Measurements from ENCODE around the gene CHST3.
"Not testable (repeated sequence)": the region's sequence is repeated elsewhere in the genome, so short reads cannot be mapped to it uniquely, and the experiment has no call there.

The CHST3 gene

DNA sequence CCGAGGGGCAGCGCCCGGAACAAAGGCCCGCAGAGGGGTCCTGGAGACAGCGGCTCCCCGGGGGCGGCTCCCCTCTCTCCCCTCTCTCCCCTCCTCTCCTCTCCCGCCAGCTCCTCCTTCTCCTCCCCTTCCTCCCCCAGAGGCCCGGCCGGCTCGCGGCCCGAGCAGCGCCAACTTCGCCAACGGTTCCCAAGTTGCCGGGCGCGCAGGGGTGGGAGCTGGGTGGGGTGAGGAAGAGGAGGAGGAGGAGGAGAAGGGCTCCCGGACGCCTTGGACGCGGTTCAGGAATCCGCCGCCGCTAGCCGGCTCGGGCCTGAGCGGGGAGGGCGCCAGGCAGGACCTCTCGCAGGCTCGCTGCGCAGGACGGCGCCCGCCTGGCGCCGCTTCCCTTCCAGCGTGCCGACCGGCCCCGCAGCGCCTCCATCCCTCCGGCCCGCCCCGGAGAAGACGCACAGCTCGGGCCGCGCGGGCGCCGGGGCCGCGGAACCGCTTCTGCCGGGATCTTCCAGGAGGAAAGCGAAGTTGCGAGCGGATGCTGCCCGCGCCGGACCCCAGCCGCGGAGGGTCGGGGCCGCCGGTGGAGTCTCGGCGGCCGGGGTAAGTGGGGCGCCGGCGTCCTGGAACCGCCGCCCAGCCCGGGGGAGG lies at the start of gene CHST3:
CHST3 (plus strand) TSS at position 298 of the 645 bp plus-strand sequence. CDS start 41,448 bp downstream, outside the sequence.
- no peak for DNase-seq (ENCODE audit: low read depth)

DNA sequence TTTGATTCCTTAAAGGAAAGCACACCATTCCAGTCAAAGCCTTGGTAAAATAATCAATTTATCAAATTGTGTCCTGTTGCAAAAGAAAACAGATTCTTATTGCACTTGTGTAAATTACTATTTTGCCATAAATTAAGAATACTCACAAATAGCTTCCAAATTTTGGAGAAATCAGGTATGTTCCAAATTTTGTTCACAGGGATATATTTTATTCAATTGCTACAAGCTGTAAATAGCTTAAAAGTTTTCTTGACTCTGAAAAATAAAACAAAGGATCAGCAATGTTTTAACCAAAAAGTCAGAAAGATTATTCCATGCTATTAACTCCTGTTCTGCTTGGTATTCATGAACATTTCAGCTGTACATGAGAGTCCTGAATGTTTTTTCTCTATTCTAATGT lies 47.4 kb upstream of the CHST3 start:
- DNase-seq (ENCODE audit: low read depth) = no peak

DNA sequence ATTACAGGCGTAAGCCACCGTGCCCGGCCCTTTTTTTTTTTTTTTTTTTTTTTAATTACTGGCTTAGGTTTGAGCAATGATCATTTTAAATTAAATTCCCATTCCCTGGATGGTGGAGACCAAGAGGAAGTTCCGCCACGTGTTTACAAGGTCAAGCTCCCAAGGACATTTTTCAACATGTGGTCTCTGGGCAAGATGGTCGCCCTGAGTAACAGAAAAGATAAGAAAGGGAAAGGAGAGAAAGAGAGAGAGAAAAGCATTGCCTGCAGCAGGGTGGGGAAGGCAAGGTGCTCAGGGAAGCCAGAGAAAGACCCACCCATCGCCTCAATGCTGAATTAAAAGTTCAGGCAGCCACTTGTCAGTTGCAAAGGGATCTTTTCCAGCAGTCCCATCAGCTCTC lies 45.2 kb upstream of the CHST3 start:
- DNase-seq (ENCODE audit: low read depth) = no peak

DNA sequence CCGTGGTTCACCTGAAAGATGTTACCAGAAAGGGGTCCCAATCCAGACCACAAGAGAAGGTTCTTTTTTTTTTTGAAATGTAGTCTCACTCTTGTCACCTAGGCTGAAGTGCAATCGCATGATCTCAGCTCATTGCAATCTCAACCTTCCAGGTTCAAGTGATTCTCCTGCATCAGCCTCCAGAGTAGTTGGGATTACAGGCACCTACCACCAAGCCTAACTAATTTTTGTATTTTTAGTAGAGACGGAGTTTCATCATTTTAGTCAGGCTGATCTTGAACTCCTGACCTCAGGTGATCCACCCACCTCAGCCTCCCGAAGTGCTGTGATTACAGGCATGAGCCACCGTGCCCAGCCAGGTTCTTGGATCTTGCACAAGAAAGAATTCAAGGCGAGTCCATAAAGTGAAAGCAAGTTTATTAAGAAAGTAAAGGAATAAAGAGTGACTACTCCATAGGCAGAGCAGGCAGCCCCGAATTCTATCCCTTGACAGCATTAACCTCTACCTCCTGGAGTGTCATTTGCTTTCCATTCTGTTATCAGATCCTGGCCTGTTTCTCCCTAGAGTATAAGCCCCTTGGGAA lies 44.1 kb upstream of the CHST3 start:
- DNase-seq (ENCODE audit: low read depth) = not testable (repeated sequence)

DNA sequence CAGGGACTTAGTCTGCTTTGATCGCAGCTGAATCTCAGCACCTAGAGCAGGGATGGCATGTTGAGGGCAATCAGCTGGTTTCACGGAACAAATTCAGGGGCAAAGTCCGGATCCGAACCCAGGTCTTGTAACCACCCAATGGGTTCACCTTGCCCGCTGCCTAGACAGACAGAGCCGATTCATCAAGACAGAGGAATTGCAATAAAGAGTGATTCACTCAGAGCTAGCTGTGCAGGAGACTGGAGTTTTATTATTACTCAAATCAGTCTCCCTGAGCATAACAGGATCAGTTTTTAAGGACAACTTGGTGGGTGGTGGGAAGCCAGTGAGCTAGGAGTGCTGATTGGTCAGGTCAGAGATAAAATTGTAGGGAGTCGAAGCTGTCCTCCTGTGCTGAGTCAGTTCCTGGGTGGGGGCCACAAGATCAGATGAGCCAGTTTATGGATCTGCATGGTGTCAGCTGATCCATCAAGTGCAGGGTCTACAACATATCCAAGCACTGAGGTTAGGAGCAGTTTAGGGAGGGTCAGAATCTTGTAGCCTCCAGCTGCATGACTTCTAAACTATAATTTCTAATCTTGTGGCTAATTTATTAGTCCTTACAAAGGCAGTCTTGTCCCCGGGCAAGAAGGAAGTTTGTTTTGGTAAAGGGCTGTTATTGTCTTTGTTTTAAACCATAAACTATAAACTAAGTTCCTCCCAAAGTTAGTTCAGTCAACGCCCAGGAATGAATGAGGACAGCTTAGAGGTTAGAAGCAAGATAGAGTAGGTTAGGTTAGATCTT lies 43.5 kb upstream of the CHST3 start:
- DNase-seq (ENCODE audit: low read depth) = no peak

DNA sequence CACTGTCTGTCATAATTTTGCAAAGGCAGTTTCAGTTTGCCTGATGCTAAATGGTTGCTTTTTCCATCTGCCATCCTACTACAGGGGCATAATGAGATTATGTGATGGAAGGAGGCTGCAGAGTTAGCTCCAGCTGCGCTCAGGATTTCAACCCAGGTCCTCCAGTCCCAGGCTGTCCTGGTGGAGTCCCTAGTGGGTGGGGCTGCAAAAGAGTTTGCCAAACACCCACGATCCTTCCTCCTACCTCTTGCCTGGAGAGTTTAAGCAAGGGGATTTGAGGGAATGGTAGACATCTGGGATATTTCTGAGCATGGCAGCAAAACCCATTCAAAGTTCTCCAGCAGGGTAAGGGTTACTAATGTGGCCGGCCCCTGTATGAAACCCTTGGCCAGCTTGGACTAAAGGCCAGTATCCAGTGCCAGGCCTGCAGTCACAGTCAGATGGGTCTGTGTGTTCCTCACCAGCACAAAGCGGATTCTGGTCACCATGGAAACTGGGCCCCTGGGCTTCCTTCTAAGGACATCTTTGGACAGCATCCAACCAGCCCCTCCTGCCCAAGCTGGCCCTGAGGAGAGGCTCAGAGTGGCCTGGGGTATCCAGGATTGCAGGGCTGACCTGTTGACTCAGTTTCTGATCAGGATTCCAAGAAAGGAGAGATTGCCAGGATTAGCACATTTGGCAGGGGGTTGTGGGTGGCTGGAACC lies 42.7 kb upstream of the CHST3 start:
- DNase-seq (ENCODE audit: low read depth) = no peak

GRCh38 chr10:71923138-71923692 lies 41.0 kb upstream of the CHST3 start:
- no peak for DNase-seq (ENCODE audit: low read depth)

DNA sequence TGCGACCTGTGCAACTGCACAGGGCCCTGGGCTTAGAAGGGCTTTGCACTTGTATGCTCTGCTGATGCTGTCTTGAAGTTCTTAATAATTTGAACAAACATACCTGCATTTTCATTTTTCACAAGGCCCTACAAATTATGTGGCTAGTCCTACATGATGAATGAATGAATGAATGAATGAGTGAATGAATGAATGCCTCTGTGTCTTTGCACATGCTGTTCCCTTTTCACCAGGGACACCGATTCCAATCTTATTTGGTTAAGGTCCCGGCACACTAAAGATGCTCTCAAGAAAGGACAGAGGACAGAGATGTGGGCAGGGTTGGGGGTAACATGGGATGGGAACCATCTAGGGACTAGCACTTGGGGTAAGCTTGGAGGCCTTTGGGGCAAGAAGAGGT lies 39.4 kb upstream of the CHST3 start:
- DNase-seq (ENCODE audit: low read depth) = no peak

DNA sequence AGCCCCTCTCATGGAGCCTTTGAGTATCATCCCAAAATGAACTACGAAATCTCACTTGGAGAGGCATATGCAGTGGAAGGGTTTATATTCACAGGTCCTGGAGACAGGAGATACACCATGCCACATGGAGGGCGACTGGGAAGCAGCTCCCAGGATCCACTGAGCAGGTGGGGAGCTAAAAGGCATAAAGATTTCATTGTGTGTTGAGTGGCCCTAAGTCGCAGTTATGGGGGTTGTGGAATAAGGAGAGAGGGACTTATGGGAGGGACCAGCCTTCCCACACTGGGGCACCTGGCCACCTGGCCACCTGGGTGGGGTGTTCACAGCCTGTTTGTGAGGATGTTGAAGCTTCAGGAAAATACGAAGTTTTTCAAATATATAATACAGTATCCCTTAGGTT lies 37.0 kb upstream of the CHST3 start:
- DNase-seq (ENCODE audit: low read depth) = no peak

GRCh38 chr10:71927776-71928592 lies 36.2 kb upstream of the CHST3 start:
- DNase-seq (ENCODE audit: low read depth) = no peak

- DNase-seq (ENCODE audit: low read depth) = no peak
These were observed 32.9 kb upstream of the CHST3 start for GRCh38 chr10:71931295-71931694.

- peak; percentile 41 for DNase-seq (ENCODE audit: low read depth)
These were observed 30.5 kb upstream of the CHST3 start for GRCh38 chr10:71933651-71934050.

DNA sequence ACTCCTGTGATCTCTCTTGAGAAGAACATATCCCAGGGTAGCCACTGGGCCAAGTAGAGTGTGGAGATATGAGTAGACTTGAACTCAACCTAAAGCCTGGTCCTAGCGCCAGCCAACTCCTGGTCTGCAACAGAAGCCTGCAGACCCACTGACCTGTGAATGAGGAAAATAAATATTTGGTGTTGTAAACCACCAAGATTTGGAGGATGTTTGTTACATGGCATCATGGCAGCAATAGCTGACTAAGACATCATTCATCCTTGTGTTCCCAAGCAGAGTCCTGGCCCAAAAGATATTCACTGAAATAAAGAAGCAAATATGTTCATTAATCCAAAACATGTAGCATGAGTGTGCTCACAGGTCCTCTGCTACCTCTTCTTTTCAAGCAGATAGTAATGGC lies 26.0 kb upstream of the CHST3 start:
- DNase-seq (ENCODE audit: low read depth) = no peak

DNA sequence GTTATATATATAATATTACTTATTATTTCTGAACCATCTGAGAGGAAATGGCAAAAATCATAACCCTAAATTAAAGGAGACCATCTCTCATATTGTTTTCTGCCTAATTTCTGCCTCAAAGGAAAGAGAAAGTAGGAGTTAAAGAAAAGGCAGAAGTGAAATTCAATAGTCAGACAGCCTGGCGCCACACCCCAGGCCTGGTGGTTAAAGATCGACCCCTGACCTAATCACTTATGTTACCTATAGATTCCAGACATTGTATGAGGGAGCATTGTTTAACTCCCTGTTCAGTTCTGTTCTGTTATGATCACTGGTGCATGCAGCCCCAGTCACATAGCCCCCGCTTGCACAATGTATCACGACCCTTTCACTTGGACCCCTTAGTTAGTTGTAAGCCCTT lies 24.9 kb upstream of the CHST3 start:
- DNase-seq (ENCODE audit: low read depth) = no peak

DNA sequence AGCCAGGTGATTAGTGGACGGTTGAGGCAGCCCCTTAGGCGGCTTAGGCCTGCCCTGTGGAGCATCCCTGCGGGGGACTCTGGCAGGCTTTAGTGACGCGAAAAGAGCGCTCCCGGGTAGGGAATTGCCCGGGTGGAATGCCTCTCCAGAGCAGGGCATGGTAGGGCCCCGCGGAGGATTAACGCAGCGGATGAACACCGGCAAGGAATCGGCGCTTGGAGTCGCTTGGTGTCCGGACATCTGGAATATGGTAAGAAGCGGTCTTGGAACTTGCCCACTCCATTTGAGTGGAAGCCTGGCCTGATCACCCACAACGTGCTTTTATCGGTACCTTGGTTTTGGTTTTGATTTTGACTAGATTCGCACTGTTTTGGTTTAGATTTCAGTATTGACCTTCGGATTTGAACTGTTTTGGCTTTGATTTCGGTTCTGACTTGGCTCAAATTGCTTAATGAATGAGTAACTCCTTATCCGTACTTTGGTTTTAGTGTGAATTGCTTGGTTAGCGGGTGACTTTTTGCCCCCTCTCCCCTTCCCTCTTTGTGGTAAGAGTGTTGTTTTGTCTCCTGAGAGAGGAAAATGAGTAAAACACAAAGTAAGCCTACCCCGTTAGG lies 24.2 kb upstream of the CHST3 start:
- no peak for DNase-seq (ENCODE audit: low read depth)

- no peak for DNase-seq (ENCODE audit: low read depth)
These were observed 23.4 kb upstream of the CHST3 start for GRCh38 chr10:71940752-71941151.

- no peak for DNase-seq (ENCODE audit: low read depth)
These were observed 22.9 kb upstream of the CHST3 start for GRCh38 chr10:71941318-71941717.

- DNase-seq (ENCODE audit: low read depth) = no peak
These were observed 18.2 kb upstream of the CHST3 start for GRCh38 chr10:71945819-71946474.

DNA sequence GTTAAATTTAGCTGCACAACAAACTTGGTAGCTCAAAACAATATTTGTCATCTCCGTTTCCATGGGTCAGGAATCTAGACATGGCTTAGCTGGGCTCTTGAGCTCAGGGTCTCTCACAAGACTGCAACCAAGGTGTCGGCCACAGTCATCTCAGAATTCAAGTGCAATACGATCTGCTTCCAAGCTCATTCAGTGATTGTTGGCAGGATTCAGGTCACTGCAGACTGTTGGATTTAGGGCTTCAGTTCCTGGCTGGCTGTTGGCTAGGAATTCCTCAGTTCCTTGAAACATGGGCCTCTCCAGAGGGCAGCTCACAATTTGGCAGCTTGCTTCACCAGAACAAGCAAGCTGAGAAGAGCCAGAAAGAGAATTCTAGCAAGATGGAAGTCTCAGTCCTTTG lies 17.5 kb upstream of the CHST3 start:
- no peak for DNase-seq (ENCODE audit: low read depth)

DNA sequence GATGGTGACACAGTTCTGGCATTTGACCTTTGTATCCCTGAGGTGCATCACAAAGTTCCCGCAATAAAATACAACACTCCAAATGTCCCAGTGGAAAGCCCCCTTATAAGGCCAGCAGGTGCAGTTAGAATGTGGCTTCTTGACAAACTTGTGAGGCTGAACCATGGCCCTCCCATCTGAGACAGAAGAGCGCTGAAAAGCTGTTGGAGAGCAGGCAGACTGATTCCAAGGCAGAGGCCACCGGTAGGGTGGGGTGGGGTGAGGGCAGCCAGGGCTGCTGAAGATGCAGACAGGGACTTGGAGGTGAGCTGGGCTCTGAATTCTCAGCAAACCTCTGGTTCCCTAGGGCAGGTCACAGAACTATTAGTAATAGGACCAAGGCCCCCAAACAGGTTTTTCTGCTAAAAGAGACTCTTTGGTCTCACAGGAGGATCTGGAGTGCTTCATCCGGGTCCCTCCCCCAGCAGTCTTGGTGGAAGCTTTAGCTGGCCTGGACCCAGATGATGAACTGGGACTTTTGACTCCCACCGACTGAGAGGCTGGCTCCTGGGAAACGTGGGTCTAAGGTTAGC lies 15.6 kb upstream of the CHST3 start:
- DNase-seq (ENCODE audit: low read depth) = no peak

Measured in stimulated activated CD8-positive, alpha-beta memory T cell treated with anti-CD3 and anti-CD28 coated beads, Interleukin-4, amount 100 ng/mL, for 24 hours (primary cell).